HFFc6 (cell line): Measurements from ENCODE around the gene SMARCB1. TPM values are rescaled to one million over a fixed set of nuclear protein-coding genes. Genes with fewer than 3 reads are reported as not detected.

ENCODE experiments used
- DNase-seq: peaks from one replicate; pipeline ENCODE4 v3.0.0-alpha.2; 2018
- H3K27ac Mint-ChIP-seq: 2 replicates; pipeline ENCODE4 v1.8.0; 2020; ENCODE audit warnings: mild to moderate bottlenecking, mixed read lengths
- H3K27me3 Mint-ChIP-seq: 2 replicates; pipeline ENCODE4 v1.8.0; 2021; ENCODE audit warnings: mild to moderate bottlenecking, moderate library complexity, mixed read lengths; ENCODE audit not compliant: insufficient read depth
- H3K36me3 Mint-ChIP-seq: 2 replicates; pipeline ENCODE4 v1.8.0; 2021; ENCODE audit warnings: low read depth, mixed read lengths
- H3K4me1 Mint-ChIP-seq: 2 replicates; pipeline ENCODE4 v1.8.0; 2020; ENCODE audit warnings: low read depth, mixed read lengths
- H3K4me3 Mint-ChIP-seq: 2 replicates; pipeline ENCODE4 v1.8.0; 2020; ENCODE audit warnings: mild to moderate bottlenecking, moderate library complexity, mixed read lengths
- H3K9me3 Mint-ChIP-seq: 2 replicates; pipeline ENCODE4 v1.8.0; 2020; ENCODE audit warnings: mild to moderate bottlenecking, mixed read lengths
- CTCF ChIP-seq: fragments of 200-600 bp; sonication (generic); IDR thresholded peaks from 2 replicates; pipeline ENCODE4 v1.5.0; 2021; ENCODE audit warnings: antibody characterized with exemption, mild to moderate bottlenecking
- total RNA-seq, 6 experiments: library from RNA; stranded (reverse); fragmentation: NEBNext Ultra II Directional; extraction: Animal tissue kit (Norgen Biotek cat#: 25700); gene quantifications; 2 replicates in 1 of 6; 3 replicates in 5 of 6; pipeline ENCODE4 v1.2.3, GENCODE V29; 2021

The SMARCB1 gene
- total RNA-seq, 6 experiments from 2014 or later: 91.5 to 101 (median 97.3) TPM

- H3K27me3 Mint-ChIP-seq: peaks cover 2% of the 10 kb centered on the region; the same call in 1 of the 2 replicates
- peaks cover 18% of the 10 kb centered on the region; the same call in 1 of the 2 replicates for H3K36me3 Mint-ChIP-seq
- no peak for TF ChIP-seq CTCF
- H3K4me1 Mint-ChIP-seq: peaks cover 43% of the 10 kb centered on the region
- no peak overlapping the region for H3K4me3 Mint-ChIP-seq
- no peak overlapping the region for H3K27ac Mint-ChIP-seq
- no peak for DNase-seq
- no peaks in the 10 kb centered on the region for H3K9me3 Mint-ChIP-seq
Observed at GRCh38 chr22:23831261-23831660, 44.5 kb downstream of the SMARCB1 start.

GRCh38 chr22:23831781-23832180 lies 45.0 kb downstream of the SMARCB1 start:
- Mint-ChIP-seq H3K9me3 (no peaks in the 10 kb centered on the region), H3K4me3 (no peak overlapping the region), H3K27me3 (peaks cover 4% of the 10 kb centered on the region; the same call in 1 of the 2 replicates), H3K4me1 (peaks cover 38% of the 10 kb centered on the region), H3K36me3 (peaks cover 15% of the 10 kb centered on the region; the same call in 1 of the 2 replicates), H3K27ac (no peak overlapping the region)
- DNase-seq: no peak
- no peak for TF ChIP-seq CTCF

GRCh38 chr22:23832226-23833016 lies 45.7 kb downstream of the SMARCB1 start:
- TF ChIP-seq CTCF: no peak
- H3K27ac Mint-ChIP-seq: no peak overlapping the region
- H3K4me1 Mint-ChIP-seq: peaks cover 37% of the 10 kb centered on the region
- no peak for DNase-seq
- no peaks in the 10 kb centered on the region for H3K9me3 Mint-ChIP-seq
- H3K4me3 Mint-ChIP-seq: no peak overlapping the region
- peaks cover 15% of the 10 kb centered on the region; the same call in 1 of the 2 replicates for H3K36me3 Mint-ChIP-seq
- H3K27me3 Mint-ChIP-seq: peaks cover 5% of the 10 kb centered on the region; the same call in 1 of the 2 replicates

GRCh38 chr22:23833017-23833751 lies 46.4 kb downstream of the SMARCB1 start:
- Mint-ChIP-seq H3K36me3 (peaks cover 21% of the 10 kb centered on the region; the same call in 1 of the 2 replicates), H3K4me3 (no peak overlapping the region), H3K27me3 (peaks cover 9% of the 10 kb centered on the region), H3K9me3 (peaks cover 3% of the 10 kb centered on the region; the same call in 1 of the 2 replicates), H3K4me1 (peaks cover 41% of the 10 kb centered on the region), H3K27ac (no peak overlapping the region)
- no peak for TF ChIP-seq CTCF
- no peak for DNase-seq

- Mint-ChIP-seq H3K9me3 (peaks cover 4% of the 10 kb centered on the region; the same call in 1 of the 2 replicates), H3K4me1 (peaks cover 40% of the 10 kb centered on the region), H3K4me3 (no peak overlapping the region), H3K36me3 (peaks cover 20% of the 10 kb centered on the region; the same call in 1 of the 2 replicates), H3K27ac (no peak overlapping the region), H3K27me3 (peaks cover 12% of the 10 kb centered on the region)
- TF ChIP-seq CTCF: no peak
- DNase-seq: no peak
Observed at GRCh38 chr22:23833911-23834317, 47.1 kb downstream of the SMARCB1 start.
